ENCODE measurements around the gene CAMTA1.

CAMTA1 gene

GRCh38 chr1:7663451-7664146 is 878.3 kb downstream of the CAMTA1 start:
- Histone ChIP-seq H3F3A (ENCODE audit: insufficient read depth) (no peaks in the 10 kb centered on the region), H2AFZ (ENCODE audit: low read depth, low read length, severe bottlenecking) (no peak overlapping the region), H3K27ac (ENCODE audit: low read depth, low read length) (no peak overlapping the region), H3K4me2 (ENCODE audit: low read depth, low read length, poor library complexity, severe bottlenecking) (no peak overlapping the region), H3K36me3 (ENCODE audit: low read length) (no peaks in the 10 kb centered on the region), H4K20me1 (ENCODE audit: low read depth, low read length) (no peaks in the 10 kb centered on the region), H3K9ac (ENCODE audit: low read length) (no peak overlapping the region), H3K4me3 (ENCODE audit: insufficient read depth, low read length, poor library complexity, severe bottlenecking) (no peak overlapping the region), H3K79me2 (ENCODE audit: insufficient read depth, low read length) (no peaks in the 10 kb centered on the region), H3K27me3 (ENCODE audit: low read length) (no peaks in the 10 kb centered on the region), H3K9me2 (replicated peaks; ENCODE audit: insufficient read depth, low read length) (no peaks in the 10 kb centered on the region), H3K9me3 (ENCODE audit: insufficient read depth, low read length) (no peaks in the 10 kb centered on the region)
- no peak for TF ChIP-seq EZH2phosphoT487 (conservative IDR thresholded peaks at IDR 0.05; ENCODE audit: low read length)
- TF ChIP-seq, protein P1, sequence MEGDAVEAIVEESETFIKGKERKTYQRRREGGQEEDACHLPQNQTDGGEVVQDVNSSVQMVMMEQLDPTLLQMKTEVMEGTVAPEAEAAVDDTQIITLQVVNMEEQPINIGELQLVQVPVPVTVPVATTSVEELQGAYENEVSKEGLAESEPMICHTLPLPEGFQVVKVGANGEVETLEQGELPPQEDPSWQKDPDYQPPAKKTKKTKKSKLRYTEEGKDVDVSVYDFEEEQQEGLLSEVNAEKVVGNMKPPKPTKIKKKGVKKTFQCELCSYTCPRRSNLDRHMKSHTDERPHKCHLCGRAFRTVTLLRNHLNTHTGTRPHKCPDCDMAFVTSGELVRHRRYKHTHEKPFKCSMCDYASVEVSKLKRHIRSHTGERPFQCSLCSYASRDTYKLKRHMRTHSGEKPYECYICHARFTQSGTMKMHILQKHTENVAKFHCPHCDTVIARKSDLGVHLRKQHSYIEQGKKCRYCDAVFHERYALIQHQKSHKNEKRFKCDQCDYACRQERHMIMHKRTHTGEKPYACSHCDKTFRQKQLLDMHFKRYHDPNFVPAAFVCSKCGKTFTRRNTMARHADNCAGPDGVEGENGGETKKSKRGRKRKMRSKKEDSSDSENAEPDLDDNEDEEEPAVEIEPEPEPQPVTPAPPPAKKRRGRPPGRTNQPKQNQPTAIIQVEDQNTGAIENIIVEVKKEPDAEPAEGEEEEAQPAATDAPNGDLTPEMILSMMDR (IDR thresholded peaks at IDR 0.05; ENCODE audit: insufficient read depth, low read length, poor library complexity, severe bottlenecking), result no peak

GRCh38 chr1:7664147-7664892 is 879.1 kb downstream of the CAMTA1 start:
- no peak overlapping the region for H3K9ac ChIP-seq (ENCODE audit: low read length)
- H3K36me3 ChIP-seq (ENCODE audit: low read length), result no peaks in the 10 kb centered on the region
- no peaks in the 10 kb centered on the region for H4K20me1 ChIP-seq (ENCODE audit: low read depth, low read length)
- H3K27ac ChIP-seq (ENCODE audit: low read depth, low read length), result no peak overlapping the region
- H3K4me3 ChIP-seq (ENCODE audit: insufficient read depth, low read length, poor library complexity, severe bottlenecking), result no peak overlapping the region
- H3K4me2 ChIP-seq (ENCODE audit: low read depth, low read length, poor library complexity, severe bottlenecking), result no peak overlapping the region
- H3K9me2 ChIP-seq (replicated peaks; ENCODE audit: insufficient read depth, low read length), result no peaks in the 10 kb centered on the region
- TF ChIP-seq, protein P1 (IDR thresholded peaks at IDR 0.05; ENCODE audit: insufficient read depth, low read length, poor library complexity, severe bottlenecking), result no peak
- TF ChIP-seq EZH2phosphoT487 (conservative IDR thresholded peaks at IDR 0.05; ENCODE audit: low read length), result no peak
- H3K27me3 ChIP-seq (ENCODE audit: low read length), result no peaks in the 10 kb centered on the region
- H3K79me2 ChIP-seq (ENCODE audit: insufficient read depth, low read length), result no peaks in the 10 kb centered on the region
- no peaks in the 10 kb centered on the region for H3K9me3 ChIP-seq (ENCODE audit: insufficient read depth, low read length)
- H2AFZ ChIP-seq (ENCODE audit: low read depth, low read length, severe bottlenecking), result no peak overlapping the region
- no peaks in the 10 kb centered on the region for H3F3A ChIP-seq (ENCODE audit: insufficient read depth)

DNA sequence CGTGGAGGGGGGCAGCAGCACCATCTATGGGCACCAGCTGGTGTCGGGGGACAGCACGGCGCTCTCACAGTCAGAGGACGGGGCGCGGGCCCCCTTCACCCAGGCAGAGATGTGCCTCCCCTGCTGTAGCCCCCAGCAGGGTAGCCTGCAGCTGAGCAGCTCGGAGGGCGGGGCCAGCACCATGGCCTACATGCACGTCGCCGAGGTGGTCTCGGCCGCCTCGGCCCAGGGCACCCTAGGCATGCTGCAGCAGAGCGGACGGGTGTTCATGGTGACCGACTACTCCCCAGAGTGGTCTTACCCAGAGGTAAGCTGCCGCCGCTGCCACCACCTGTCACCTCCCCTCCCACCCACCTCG is 879.6 kb downstream of the CAMTA1 start:
- Histone ChIP-seq H3K27ac (ENCODE audit: low read depth, low read length) (no peak overlapping the region), H3K79me2 (ENCODE audit: insufficient read depth, low read length) (no peaks in the 10 kb centered on the region), H3K36me3 (ENCODE audit: low read length) (no peaks in the 10 kb centered on the region), H3K9me2 (replicated peaks; ENCODE audit: insufficient read depth, low read length) (no peaks in the 10 kb centered on the region), H3F3A (ENCODE audit: insufficient read depth) (no peaks in the 10 kb centered on the region), H3K27me3 (ENCODE audit: low read length) (no peaks in the 10 kb centered on the region), H3K4me2 (ENCODE audit: low read depth, low read length, poor library complexity, severe bottlenecking) (no peak overlapping the region), H2AFZ (ENCODE audit: low read depth, low read length, severe bottlenecking) (no peak overlapping the region), H3K9ac (ENCODE audit: low read length) (no peak overlapping the region), H3K4me3 (ENCODE audit: insufficient read depth, low read length, poor library complexity, severe bottlenecking) (no peak overlapping the region), H4K20me1 (ENCODE audit: low read depth, low read length) (no peaks in the 10 kb centered on the region), H3K9me3 (ENCODE audit: insufficient read depth, low read length) (no peaks in the 10 kb centered on the region)
- no peak for TF ChIP-seq EZH2phosphoT487 (conservative IDR thresholded peaks at IDR 0.05; ENCODE audit: low read length)

DNA sequence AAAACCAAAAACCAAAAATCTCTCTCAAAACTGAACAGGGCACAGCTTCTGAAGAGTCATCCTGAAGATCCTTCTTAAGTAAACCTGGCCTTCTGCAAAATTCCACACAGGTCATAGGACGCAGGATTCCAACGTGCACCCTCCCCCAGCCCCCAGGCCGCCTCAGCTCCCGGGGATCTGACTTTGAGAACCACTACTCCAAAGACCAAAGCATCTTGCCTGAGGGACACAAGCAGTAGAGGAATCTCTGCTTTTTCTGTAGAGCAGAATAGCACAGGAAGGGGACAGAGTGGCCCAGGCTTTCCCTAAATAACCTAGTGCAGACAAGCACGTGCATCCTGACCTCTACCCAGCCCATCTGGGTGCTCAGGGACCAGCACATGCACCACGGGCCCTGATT is 881.0 kb downstream of the CAMTA1 start:
- H3K9me2 ChIP-seq (replicated peaks; ENCODE audit: insufficient read depth, low read length), result no peaks in the 10 kb centered on the region
- H3K36me3 ChIP-seq (ENCODE audit: low read length), result no peaks in the 10 kb centered on the region
- H3K4me2 ChIP-seq (ENCODE audit: low read depth, low read length, poor library complexity, severe bottlenecking), result no peak overlapping the region
- no peak overlapping the region for H3K4me3 ChIP-seq (ENCODE audit: insufficient read depth, low read length, poor library complexity, severe bottlenecking)
- TF ChIP-seq EZH2phosphoT487 (conservative IDR thresholded peaks at IDR 0.05; ENCODE audit: low read length), result no peak
- TF ChIP-seq, protein P1 (IDR thresholded peaks at IDR 0.05; ENCODE audit: insufficient read depth, low read length, poor library complexity, severe bottlenecking), result no peak
- no peak overlapping the region for H3K27ac ChIP-seq (ENCODE audit: low read depth, low read length)
- no peaks in the 10 kb centered on the region for H3K9me3 ChIP-seq (ENCODE audit: insufficient read depth, low read length)
- no peaks in the 10 kb centered on the region for H3F3A ChIP-seq (ENCODE audit: insufficient read depth)
- no peak overlapping the region for H3K9ac ChIP-seq (ENCODE audit: low read length)
- H2AFZ ChIP-seq (ENCODE audit: low read depth, low read length, severe bottlenecking), result no peak overlapping the region
- H3K27me3 ChIP-seq (ENCODE audit: low read length), result no peaks in the 10 kb centered on the region
- H3K79me2 ChIP-seq (ENCODE audit: insufficient read depth, low read length), result no peaks in the 10 kb centered on the region
- H4K20me1 ChIP-seq (ENCODE audit: low read depth, low read length), result no peaks in the 10 kb centered on the region

Data from SU-DHL-6 (cell line).